Activated CD8-positive, alpha-beta memory T cell treated with anti-CD3 and anti-CD28 coated beads for 36 hours (primary cell): Measurements from ENCODE around the gene SPATA2. TPM values are rescaled to one million over a fixed set of nuclear protein-coding genes. Genes with fewer than 3 reads are reported as not detected.
"Not testable (repeated sequence)": the region's sequence is repeated elsewhere in the genome, so short reads cannot be mapped to it uniquely, and the experiment has no call there.

Experiments
- CTCF ChIA-PET: fragments of 350-600 bp; sonication (Branson Sonifier 250); formaldehyde crosslinking; loops from one replicate; lab custom pipeline; 2021; ENCODE audit warnings: antibody characterized with exemption; lab: Charles Lee
- POLR2A ChIA-PET: fragments of 350-600 bp; sonication (Branson Sonifier 250); formaldehyde crosslinking; loops from one replicate; lab custom pipeline; 2021; ENCODE audit warnings: antibody characterized with exemption; lab: Charles Lee
- total RNA-seq, 2 experiments: library from RNA; stranded (reverse); gene quantifications; one replicate each; pipeline ENCODE4 v1.2.3, GENCODE V29; 2021

The SPATA2 gene
- total RNA-seq, 2 experiments from 2014 or later, result 13.6 to 14.0 TPM

DNA sequence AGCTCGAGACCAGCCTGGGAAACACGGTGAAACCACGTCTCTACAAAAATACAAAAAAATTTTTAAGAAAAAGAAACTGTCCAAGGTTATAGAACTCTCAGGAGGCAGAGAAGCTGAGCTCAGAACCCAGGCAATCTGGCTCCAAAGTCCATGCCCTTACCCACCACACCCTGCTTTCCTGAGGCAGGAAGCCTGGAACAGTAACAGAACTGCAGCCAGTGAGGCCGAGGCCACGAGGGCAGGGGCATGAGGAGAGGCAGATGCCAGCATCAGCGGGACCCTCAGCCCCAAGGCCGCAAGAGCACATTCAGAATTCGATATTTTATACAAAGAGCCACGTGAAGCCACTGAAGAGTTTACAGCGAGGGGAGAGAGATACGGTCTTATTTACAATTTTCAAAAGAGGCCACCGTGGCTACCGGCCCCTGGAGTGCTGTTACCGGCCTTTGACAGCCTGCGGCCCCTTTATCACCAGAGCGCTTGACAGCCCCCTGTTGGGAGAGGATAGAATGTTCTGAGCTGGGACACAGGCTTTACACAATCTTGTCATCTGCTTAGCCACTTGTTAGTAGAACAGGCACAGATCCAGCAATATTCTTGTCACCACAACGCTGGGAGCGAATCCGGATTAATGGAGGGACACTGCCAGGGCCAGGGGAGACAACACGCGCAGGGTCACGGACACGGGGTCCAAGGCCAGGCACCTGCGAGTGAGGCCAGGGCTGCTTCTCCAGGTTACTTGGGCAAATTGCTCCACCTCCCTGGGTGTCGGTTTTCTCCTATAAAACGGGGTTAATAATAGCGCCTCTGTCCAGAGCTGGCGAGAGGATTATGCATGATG is 5.6 kb downstream of the SPATA2 start:
- POLR2A ChIA-PET, result no interaction called here
- CTCF ChIA-PET, result interaction anchor here (4.8 kb wide), 1 partner anchor 21 kb away, joined by 17 read pairs; no protein-coding TSS in a partner anchor

DNA sequence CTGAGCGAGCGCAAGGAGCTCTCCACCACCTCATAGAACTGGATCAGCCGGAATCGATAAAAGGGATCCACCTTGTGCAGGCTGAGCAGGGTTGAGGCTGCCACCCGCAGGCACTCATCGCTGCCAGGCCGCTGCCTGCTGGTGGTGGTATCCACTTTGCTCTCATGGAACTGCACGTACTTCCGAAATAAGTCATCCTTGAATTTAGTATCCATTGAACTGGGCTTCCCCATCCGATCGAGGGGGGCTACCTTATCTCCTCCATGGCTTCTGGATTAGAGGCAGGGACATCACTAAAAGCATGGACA is 7.1 kb downstream of the SPATA2 start:
- ChIA-PET POLR2A (no interaction called here), CTCF (interaction anchor here (1.2 kb wide), 1 partner anchor 12 kb away, joined by 3 read pairs; no protein-coding TSS in a partner anchor)

DNA sequence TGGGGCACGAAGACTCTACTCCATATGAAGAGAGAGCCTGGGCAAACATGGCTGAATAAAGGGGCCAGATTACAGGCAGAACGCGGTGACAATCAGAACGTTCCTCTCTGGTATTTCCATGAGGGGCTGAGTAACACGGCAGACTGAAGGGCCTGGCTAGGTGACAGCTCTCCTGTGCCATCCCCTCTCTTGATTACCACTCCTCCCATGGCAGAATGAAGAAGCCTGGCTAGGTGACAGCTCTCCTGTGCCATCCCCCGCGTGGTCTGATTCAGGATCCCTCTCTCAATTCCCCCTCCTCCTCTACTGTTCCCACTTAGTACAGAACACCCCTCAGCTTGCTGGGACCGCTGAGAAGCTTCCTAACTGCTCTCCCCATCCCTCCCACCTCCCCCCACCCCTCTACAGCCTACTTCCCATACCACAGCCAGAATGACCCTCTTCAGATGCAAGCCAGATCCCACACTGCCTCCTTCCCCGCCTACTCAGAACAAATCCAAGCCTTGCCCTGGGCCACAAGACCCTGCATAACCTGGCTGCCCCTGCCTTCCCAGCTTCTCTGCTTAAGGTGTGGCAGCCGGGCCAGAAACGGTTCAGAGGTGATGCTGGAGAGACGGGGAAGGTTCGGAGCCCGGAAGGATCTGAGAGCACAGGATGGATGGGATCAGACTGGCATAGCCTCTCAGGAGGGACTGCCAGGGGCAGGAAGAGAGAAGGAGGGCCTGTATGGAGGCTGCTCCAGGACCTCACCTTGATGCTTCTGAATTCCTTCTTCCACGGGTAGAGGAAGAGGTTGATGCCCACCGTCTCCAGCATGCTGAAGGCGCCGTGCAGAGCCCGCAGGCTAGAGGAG is 7.7 kb downstream of the SPATA2 start:
- CTCF ChIA-PET, result interaction anchor here (1.2 kb wide), 2 partner anchors 13 to 15 kb away, joined by 3 read pairs; no protein-coding TSS in a partner anchor
- POLR2A ChIA-PET, result no interaction called here

DNA sequence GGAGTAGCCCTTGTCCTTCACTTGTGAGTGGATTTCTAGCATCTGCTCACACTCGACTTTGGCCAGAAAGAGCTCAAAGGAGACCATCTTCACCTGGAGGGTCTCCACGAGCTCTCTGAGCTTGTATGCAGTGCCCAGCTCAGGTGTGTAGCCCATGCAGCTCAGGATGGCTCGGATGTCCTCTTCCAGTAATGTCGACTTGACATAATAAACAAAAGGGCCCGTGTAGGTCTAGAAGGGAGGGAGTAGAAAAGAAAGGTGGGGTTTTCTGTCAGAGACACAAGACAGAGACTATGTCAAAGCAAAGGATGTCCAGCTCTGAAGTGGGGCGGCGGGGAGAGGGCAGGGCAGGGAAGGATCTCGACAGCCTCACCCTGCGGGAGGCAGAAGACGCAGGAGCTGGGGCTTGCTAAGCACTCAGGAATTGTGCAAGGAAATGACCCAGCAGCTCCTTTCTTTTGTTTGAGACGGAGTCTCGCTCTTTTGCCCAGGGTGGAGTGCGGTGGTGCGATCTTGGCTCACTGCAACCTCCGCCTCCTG is 8.6 kb downstream of the SPATA2 start:
- CTCF ChIA-PET, result interaction anchor here (0.9 to 1.2 kb wide), 3 partner anchors 14 to 27 kb away, joined by 3 to 5 read pairs (median 3); no protein-coding TSS in a partner anchor
- POLR2A ChIA-PET, result interaction anchor here (1.7 kb wide), 1 partner anchor 10 kb away, joined by 5 read pairs; no protein-coding TSS in a partner anchor

DNA sequence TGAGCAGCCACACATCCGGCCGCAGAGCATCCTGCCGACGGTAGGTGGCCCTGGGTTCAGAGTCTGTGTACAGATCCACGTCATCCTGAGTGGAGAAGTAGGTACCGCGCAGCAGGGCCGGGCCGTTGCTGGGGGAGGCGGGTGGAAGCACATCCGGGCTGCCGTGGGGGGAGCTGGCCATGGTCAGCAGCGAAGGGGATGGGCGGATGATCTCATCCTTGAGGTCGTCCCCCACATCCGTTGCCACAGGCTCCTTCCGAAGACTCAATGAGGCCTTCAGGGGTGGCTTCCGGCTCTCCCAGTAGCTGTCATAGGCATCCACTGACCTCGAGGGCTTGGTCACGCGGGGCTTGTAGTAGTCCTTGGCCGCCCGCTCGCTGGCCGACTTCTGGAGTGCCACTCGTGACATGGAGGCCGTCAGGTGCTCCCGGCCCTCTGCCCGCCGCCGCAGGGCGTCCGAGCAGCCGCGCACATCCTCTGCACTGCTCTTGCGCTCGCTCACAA is 9.2 kb downstream of the SPATA2 start:
- POLR2A ChIA-PET, result interaction anchor here (1.7 kb wide), 1 partner anchor 10 kb away, joined by 5 read pairs; no protein-coding TSS in a partner anchor
- CTCF ChIA-PET, result interaction anchor here (0.9 to 1.3 kb wide), 4 partner anchors 12 to 26 kb away, joined by 3 to 5 read pairs (median 4); no protein-coding TSS in a partner anchor

DNA sequence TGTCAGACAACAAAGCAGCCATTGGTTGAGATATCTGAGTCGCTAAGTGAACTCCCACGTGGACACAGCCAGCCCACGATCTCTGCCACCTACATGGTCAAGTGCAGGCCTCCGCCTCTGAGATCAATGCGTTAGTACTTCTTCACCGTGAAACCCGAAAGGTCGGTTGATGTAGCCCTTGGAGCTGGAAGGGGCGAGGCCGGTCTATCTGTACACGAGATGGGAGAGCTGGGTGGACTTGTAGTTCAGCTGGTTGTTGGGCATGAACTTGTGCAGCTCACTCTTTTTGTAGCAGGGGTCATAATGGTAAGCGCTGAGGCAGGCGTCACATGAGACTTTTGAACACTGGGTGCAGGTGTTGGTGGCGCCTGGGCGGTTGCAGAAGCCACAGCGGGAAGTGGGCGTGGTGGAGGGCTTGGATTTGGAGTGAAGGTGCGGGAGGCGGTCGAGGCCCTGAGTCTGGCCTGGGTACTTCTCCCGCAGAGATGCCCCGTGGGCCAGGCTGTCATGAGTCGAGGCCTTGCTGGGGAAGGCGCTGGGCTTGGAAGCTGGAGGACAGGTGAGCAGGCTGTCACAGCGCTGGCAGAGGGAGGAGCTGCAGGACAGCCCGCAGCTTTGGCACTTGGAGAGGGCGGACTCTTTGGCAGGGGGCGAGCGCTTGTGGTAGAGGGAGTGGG is 9.8 kb downstream of the SPATA2 start:
- ChIA-PET CTCF (interaction anchor here (0.8 to 1.3 kb wide), 3 partner anchors 9 to 17 kb away, joined by 3 to 4 read pairs (median 3); no protein-coding TSS in a partner anchor), POLR2A (interaction anchor here (1.7 kb wide), 1 partner anchor 11 kb away, joined by 5 read pairs; no protein-coding TSS in a partner anchor)

DNA sequence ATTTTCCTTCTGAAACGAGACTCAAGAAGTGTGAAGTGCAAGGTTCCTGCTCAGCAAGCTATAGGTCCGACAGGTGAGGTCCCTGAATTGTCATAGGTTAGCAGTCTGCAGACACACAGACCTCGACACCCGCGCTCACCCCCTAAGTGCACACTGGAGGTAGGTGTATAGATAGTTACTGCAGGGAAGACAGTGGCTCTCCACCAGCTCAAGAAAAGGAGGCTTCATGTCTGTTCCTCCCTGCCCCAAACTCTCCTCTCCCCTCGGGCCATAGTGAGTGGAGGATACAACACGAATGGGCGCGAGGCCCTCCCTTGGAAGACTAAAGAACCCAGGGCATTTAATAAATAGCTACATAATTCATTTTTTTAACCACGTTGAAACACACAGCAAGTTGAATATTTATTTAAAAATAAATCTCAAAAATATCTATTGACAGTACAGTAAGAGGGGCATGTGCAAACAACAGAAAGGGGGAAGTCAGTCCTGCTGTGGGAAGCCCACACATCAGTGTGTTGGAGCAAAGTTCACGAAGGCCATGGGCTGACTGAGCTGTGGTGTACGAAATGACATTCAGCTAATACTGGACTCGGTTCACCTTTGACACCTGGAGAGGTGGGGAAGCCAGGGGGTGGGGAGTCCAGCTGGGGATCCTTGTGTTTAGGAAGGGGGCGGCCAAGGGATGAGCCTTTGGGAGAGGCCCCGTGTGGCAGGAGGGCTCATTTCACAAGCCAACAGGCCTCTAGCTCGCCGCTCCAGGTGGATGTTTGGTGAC is 10.7 kb downstream of the SPATA2 start:
- POLR2A ChIA-PET, result interaction anchor here (1.7 kb wide), 1 partner anchor 12 kb away, joined by 5 read pairs; no protein-coding TSS in a partner anchor

DNA sequence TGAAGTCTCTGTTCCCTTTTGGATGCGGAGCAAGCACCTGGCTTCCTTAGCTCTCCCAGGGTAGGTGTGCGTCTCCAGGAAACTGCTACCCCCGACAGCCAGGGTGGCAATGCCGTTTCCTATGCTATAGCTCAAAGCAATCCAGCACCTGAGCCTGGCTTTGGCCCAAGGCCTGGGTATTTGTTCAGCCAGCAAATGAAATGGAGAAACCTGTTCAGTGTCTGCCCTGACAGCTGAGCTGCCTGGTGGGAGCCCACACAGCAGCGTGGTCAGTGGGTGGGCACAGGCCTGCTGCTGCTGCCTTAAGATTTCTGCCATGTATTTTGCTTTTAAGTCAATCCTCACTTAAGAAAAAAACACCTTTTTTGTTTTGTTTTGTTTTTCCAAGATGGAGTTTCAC is 13.7 kb downstream of the SPATA2 start:
- ChIA-PET CTCF (no interaction called here), POLR2A (no interaction called here)

More for the DNA sequence above, 10.7 kb downstream of the SPATA2 start:
- CTCF ChIA-PET, result interaction anchor here (0.8 to 1.3 kb wide), 4 partner anchors 10 to 16 kb away, joined by 3 to 4 read pairs (median 3); no protein-coding TSS in a partner anchor

DNA sequence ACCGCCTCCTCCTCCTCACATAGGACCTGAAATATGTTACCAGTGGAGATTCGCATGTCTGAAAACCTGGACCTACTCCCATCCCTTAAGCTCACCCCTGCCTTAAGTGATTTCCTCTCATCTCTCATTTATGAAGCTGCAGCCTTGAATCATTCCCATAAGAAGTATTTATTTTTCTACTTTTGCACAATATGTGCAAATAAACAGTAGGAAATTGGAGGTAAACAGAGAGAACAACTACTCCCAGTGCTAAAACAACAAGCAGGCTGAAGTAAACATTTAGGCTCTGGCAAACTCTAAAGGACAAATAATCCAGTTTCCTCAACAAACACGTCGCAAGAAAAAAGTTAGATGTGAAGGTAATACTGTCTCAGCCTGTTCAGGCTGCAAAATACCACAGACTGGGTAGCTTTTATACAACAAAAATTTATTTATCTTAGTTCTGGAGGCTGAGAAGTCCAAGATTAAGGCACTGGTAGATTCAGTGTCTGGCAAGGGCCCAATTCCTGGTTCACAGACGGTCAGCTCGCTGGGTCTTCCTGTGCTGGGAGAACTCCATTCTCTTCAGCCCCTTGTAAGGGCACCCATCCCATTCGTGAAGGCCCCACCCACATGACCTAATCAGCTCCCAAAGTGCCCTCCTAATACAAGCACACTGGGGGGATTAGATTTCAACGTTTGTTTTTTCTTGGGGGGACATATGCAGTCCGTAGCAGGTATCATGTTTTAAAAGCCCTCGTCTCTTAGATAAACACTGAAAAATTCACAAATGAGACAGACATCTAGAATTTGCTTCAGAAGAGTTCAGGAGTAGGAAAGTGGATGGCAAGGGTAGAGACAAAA is 15.6 kb downstream of the SPATA2 start:
- ChIA-PET POLR2A (no interaction called here), CTCF (no interaction called here)

DNA sequence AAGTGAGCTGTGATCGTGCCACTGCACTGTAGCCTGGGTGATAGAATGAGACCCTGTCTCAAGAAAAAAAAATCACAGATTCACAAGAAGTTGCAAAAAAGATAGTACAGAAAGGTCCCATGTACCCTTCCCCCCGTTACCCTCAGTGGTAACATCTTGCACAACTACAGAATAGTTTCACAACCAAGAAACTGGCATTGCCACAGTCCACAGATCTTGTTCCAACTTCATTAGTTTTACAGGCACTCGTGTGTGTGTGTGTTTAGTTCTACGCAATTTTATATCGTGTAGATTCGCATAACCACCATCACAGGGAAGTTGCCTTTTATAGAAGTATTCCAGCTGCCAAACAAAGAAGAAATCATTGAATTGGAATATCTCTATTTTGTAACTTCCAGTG is 19.1 kb downstream of the SPATA2 start:
- ChIA-PET CTCF (no interaction called here), POLR2A (no interaction called here)

DNA sequence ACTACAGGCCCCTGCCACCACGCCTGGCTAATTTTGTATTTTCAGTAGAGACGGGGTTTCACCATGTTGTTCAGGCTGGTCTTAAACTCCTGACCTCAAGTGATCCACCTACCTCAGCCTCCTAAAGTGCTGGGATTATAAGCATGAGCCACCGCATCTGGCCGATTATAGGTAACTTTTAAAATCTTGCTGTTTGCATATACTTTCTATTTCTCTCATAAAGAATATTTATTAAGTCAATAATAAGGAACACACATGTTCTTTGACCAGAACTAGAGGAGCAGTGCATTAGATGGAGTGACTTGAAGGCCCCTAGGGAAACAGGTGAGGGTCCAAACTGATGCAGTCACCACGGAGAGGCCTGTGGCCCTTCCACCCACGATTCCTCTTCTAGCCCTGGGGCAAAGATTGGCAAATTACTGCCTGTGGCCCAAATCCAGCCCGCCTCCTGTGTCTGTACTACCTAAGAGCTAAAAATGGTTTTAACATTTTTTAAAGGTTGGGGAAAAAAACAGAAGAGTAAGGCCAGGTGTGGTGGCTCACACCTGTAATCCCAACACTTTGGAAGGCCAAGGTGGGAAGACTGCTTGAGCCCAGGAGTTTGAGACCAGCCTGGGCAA is 19.7 kb downstream of the SPATA2 start:
- POLR2A ChIA-PET, CTCF ChIA-PET: not testable (repeated sequence)

DNA sequence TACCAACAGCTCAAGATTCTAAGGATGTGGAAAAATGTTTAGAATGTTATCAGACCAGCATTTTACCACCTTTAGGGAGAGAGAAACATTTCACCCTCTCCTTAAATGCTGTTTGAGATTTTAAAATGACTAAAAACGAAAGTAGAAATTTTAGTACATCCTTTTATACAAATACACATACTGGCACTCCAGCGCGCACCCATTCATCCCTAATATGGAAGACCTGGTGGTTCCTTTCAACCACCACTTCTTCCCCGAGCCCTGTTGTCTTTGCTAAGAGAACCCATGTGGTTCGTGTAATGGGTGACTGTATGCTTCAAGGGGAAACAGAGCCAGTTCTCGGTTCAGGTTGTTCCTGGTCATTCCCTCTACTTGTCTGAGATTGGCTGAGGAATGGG is 21.3 kb downstream of the SPATA2 start:
- CTCF ChIA-PET, result interaction anchor here (1.0 to 1.4 kb wide), 5 partner anchors 11 to 352 kb away, joined by 3 to 11 read pairs (median 3); partner anchors contain the start of gene SPATA2
- POLR2A ChIA-PET, result no interaction called here

DNA sequence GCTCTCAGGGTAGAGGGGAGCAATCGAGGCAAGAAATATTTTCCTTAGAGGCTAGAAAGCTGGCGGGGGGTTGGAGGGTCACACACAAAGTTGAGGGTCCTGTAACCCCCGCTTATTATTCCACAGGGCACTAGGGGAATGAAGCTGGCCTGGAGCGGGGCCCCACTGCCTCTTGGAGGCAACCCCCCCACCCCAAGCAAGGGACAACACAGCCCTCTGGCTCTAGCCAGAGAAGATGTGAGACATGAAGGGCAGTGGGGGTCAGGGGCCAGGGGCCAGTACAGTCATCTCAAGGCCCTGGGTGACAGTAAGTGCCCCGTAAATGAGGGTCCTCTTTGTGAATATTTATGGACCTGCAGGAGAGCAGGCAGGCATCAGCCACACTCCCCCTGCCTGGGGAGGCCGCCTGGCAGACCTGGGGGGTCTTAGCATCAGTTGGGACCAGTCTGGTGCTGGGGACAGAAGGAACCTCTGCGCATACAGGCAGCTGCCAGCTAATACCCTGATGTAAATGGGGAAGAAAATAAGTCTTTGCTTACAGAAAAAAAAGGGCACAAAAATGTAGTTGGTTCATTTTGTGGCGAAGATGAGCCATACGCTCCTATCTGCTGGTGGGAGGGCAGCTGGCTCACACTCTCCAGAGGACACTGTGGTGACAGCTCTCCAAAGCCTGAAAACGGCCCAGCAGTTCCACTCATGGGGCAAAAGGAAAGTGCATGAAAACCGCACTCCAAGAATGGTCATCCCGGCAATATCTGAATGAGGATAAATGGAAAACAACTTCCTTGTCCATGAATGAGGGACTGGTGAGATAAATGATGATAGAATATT is 21.9 kb downstream of the SPATA2 start:
- ChIA-PET CTCF (interaction anchor here (1.0 to 1.4 kb wide), 5 partner anchors 12 to 352 kb away, joined by 3 to 11 read pairs (median 3); partner anchors contain the start of gene SPATA2), POLR2A (no interaction called here)

DNA sequence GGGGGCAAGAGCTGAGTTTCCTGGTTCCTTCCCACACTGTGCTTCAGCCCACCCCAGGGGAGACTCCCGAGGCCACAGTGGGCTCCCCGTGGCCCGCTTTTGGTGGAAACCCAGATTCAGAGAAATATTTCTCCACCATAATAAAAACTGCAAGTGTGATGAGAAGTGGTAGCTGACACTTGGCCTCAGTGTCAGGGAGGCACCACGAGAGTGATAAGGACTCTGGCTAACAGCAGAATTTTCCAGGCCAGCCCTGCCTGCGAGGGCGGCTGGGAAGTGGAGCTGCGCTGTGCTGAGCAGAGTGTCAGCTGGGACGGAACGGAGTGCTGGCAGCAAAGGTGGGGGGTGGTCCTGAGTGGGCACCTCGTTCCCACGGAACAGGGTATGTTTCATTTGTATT is 22.5 kb downstream of the SPATA2 start:
- ChIA-PET POLR2A (interaction anchor here (2.1 kb wide), 1 partner anchor 24 kb away, joined by 8 read pairs; no protein-coding TSS in a partner anchor), CTCF (interaction anchor here (0.9 to 1.4 kb wide), 6 partner anchors 10 to 351 kb away, joined by 3 to 11 read pairs (median 4); partner anchors contain the start of gene SPATA2)

DNA sequence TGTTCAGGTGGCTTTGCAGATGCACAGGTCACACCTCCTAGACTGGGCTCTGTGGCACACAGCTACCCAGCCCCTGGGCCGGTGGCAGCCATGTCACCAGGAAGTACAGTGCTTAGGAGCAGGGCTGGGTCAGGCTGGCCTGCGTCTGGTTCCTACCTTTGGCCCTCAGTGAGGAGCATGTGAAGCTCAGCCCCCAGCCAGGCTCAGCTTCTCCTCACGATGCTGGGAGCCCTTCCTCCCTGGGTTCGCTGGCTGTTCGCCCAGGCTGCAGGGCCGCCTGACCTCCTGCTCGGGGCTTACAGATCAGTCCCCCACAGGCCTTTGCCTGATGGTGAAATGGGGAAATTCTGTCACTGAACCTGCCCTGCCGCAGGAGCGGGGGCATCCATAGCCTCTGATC is 23.1 kb downstream of the SPATA2 start:
- ChIA-PET POLR2A (interaction anchor here (2.1 kb wide), 1 partner anchor 24 kb away, joined by 8 read pairs; no protein-coding TSS in a partner anchor), CTCF (interaction anchor here (0.8 to 6.6 kb wide), 7 partner anchors 9 to 282 kb away, joined by 3 to 43 read pairs (median 4); partner anchors contain the start of gene SPATA2)
